SK-N-SH treated with all-trans-retinoic acid at 6 μM for 48 hours (cell line): ENCODE measurements around the gene XPC.
A peak's percentile ranks its signal among the peaks of the same experiment; 100 is the strongest.

Experiments
- BACH2 ChIP-seq: fragments of 250-450 bp; sonication (Bioruptor Pico); IDR thresholded peaks from 2 replicates; pipeline ENCODE4 v1.9.0; 2021; ENCODE audit warnings: mild to moderate bottlenecking, borderline replicate concordance
- ESRRG ChIP-seq: fragments of 250-450 bp; sonication (Bioruptor Pico); IDR thresholded peaks from 2 replicates; pipeline ENCODE4 v1.6.1; 2021; ENCODE audit warnings: mild to moderate bottlenecking
- GLIS3 ChIP-seq: fragments of 250-450 bp; sonication (Bioruptor Pico); IDR thresholded peaks from 2 replicates; pipeline ENCODE4 v1.5.0; 2020; ENCODE audit warnings: mild to moderate bottlenecking, moderate library complexity
- OSR1 ChIP-seq: fragments of 250-450 bp; sonication (Bioruptor Pico); IDR thresholded peaks from 2 replicates; pipeline ENCODE4 v1.8.0; 2022; ENCODE audit warnings: moderate library complexity, mild to moderate bottlenecking, inconsistent platforms
- RARB ChIP-seq: fragments of 250-450 bp; sonication (Bioruptor Pico); IDR thresholded peaks from 2 replicates; pipeline ENCODE4 v1.8.0; 2021; ENCODE audit warnings: mild to moderate bottlenecking, moderate library complexity
- SNAI2 ChIP-seq: fragments of 250-450 bp; sonication (Bioruptor Pico); IDR thresholded peaks from 2 replicates; pipeline ENCODE4 v1.5.0; 2020; ENCODE audit warnings: mild to moderate bottlenecking, moderate library complexity
- ZFP3 ChIP-seq: fragments of 250-450 bp; sonication (Bioruptor Pico); IDR thresholded peaks from 2 replicates; pipeline ENCODE4 v1.5.0; 2020; ENCODE audit warnings: mild to moderate bottlenecking, moderate library complexity
- ZFP30 ChIP-seq: fragments of 450-650 bp; formaldehyde crosslinking; IDR thresholded peaks from 2 replicates; pipeline ENCODE4 v1.5.0; 2022; ENCODE audit warnings: mild to moderate bottlenecking, moderate library complexity
- ZNF70 ChIP-seq: fragments of 450-650 bp; formaldehyde crosslinking; IDR thresholded peaks from 2 replicates; pipeline ENCODE4 v1.5.0; 2020; ENCODE audit warnings: mild to moderate bottlenecking, moderate library complexity
- TF ChIP-seq, protein P1 (sequence below): fragments of 250-450 bp; sonication (Bioruptor Pico); IDR thresholded peaks from 2 replicates; pipeline ENCODE4 v1.8.0; 2021; ENCODE audit warnings: low read depth, mild to moderate bottlenecking, moderate library complexity, borderline replicate concordance
- TF ChIP-seq, protein P2 (sequence below): fragments of 250-450 bp; sonication (Bioruptor Pico); IDR thresholded peaks from 2 replicates; pipeline ENCODE4 v1.8.0; 2020; ENCODE audit warnings: mild to moderate bottlenecking, moderate library complexity, borderline replicate concordance
- TF ChIP-seq, protein P3 (sequence below): fragments of 250-450 bp; sonication (Bioruptor Pico); IDR thresholded peaks from 2 replicates; pipeline ENCODE4 v1.5.1; 2021; ENCODE audit warnings: mild to moderate bottlenecking, moderate library complexity
- TF ChIP-seq, protein P4 (sequence below): fragments of 250-450 bp; sonication (Bioruptor Pico); IDR thresholded peaks from 2 replicates; pipeline ENCODE4 v1.5.0; 2020; ENCODE audit warnings: mild to moderate bottlenecking, moderate library complexity

DNA sequence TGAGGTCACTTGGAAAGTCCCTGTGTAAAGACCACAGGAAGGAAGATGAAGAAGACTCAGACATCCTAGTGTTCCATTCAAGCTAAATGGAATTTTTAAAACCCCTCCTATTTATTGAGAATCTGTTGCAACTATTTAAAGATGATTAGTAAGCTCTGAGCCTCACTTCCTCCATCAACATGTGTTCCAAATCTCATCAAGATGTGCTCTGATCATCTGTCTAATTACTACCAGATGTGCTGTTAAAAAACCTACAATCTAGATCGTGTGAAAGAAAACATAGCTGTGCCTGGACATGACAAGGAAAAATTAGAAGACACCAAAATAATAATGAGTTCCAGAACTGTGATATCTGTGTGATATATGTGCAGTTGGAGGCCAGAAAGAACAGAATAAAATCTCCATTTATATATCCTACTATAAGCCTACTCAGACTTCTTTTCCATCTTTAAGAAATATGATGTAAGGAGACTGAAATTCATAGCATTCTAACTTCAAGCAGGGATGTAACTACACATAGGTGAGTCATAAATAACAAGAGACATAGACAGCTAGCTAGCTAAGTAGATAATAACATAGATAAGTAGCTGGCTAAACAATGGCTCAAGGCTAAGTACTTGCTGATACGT, 7.8 kb downstream of the XPC start:
- TF ChIP-seq, protein P1, sequence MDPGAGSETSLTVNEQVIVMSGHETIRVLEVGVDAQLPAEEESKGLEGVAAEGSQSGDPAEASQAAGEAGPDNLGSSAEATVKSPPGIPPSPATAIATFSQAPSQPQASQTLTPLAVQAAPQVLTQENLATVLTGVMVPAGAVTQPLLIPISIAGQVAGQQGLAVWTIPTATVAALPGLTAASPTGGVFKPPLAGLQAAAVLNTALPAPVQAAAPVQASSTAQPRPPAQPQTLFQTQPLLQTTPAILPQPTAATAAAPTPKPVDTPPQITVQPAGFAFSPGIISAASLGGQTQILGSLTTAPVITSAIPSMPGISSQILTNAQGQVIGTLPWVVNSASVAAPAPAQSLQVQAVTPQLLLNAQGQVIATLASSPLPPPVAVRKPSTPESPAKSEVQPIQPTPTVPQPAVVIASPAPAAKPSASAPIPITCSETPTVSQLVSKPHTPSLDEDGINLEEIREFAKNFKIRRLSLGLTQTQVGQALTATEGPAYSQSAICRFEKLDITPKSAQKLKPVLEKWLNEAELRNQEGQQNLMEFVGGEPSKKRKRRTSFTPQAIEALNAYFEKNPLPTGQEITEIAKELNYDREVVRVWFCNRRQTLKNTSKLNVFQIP (CRISPR knock-in tag), result no peak
- TF ChIP-seq ZFP30 (CRISPR knock-in tag), result no peak
- no peak for TF ChIP-seq ZFP3
- no peak for TF ChIP-seq ZNF70 (CRISPR knock-in tag)
- TF ChIP-seq, protein P2, sequence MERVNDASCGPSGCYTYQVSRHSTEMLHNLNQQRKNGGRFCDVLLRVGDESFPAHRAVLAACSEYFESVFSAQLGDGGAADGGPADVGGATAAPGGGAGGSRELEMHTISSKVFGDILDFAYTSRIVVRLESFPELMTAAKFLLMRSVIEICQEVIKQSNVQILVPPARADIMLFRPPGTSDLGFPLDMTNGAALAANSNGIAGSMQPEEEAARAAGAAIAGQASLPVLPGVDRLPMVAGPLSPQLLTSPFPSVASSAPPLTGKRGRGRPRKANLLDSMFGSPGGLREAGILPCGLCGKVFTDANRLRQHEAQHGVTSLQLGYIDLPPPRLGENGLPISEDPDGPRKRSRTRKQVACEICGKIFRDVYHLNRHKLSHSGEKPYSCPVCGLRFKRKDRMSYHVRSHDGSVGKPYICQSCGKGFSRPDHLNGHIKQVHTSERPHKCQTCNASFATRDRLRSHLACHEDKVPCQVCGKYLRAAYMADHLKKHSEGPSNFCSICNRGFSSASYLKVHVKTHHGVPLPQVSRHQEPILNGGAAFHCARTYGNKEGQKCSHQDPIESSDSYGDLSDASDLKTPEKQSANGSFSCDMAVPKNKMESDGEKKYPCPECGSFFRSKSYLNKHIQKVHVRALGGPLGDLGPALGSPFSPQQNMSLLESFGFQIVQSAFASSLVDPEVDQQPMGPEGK (CRISPR knock-in tag), result peak; percentile 30; the same call in 1 of the 2 replicates
- no peak for TF ChIP-seq GLIS3 (CRISPR knock-in tag)
- TF ChIP-seq BACH2, result no peak
- TF ChIP-seq SNAI2 (CRISPR knock-in tag), result no peak
- TF ChIP-seq, protein P3, sequence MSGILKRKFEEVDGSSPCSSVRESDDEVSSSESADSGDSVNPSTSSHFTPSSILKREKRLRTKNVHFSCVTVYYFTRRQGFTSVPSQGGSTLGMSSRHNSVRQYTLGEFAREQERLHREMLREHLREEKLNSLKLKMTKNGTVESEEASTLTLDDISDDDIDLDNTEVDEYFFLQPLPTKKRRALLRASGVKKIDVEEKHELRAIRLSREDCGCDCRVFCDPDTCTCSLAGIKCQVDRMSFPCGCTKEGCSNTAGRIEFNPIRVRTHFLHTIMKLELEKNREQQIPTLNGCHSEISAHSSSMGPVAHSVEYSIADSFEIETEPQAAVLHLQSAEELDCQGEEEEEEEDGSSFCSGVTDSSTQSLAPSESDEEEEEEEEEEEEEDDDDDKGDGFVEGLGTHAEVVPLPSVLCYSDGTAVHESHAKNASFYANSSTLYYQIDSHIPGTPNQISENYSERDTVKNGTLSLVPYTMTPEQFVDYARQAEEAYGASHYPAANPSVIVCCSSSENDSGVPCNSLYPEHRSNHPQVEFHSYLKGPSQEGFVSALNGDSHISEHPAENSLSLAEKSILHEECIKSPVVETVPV (CRISPR knock-in tag), result no peak
- TF ChIP-seq OSR1 (CRISPR knock-in tag), result no peak
- TF ChIP-seq, protein P4, sequence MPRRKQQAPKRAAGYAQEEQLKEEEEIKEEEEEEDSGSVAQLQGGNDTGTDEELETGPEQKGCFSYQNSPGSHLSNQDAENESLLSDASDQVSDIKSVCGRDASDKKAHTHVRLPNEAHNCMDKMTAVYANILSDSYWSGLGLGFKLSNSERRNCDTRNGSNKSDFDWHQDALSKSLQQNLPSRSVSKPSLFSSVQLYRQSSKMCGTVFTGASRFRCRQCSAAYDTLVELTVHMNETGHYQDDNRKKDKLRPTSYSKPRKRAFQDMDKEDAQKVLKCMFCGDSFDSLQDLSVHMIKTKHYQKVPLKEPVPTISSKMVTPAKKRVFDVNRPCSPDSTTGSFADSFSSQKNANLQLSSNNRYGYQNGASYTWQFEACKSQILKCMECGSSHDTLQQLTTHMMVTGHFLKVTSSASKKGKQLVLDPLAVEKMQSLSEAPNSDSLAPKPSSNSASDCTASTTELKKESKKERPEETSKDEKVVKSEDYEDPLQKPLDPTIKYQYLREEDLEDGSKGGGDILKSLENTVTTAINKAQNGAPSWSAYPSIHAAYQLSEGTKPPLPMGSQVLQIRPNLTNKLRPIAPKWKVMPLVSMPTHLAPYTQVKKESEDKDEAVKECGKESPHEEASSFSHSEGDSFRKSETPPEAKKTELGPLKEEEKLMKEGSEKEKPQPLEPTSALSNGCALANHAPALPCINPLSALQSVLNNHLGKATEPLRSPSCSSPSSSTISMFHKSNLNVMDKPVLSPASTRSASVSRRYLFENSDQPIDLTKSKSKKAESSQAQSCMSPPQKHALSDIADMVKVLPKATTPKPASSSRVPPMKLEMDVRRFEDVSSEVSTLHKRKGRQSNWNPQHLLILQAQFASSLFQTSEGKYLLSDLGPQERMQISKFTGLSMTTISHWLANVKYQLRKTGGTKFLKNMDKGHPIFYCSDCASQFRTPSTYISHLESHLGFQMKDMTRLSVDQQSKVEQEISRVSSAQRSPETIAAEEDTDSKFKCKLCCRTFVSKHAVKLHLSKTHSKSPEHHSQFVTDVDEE (CRISPR knock-in tag), result no peak
- no peak for TF ChIP-seq ESRRG (CRISPR knock-in tag)
- no peak for TF ChIP-seq RARB
